ENCODE data around the gene UROS.

GRCh38 chr10:125795128-125795527 lies 27.9 kb downstream of the UROS start:
- TF ChIP-seq CTCF (conservative IDR thresholded peaks at IDR 0.05; ENCODE audit: low read length) (no peak), EZH2phosphoT487 (IDR thresholded peaks at IDR 0.05; ENCODE audit: borderline replicate concordance) (no peak)

Data from Loucy (cell line).